ENCODE data around the gene PPP1R16B.

GRCh38 chr20:38890497-38890818 lies 85.0 kb downstream of the PPP1R16B start:
- no peak for TF ChIP-seq CTCF (IDR thresholded peaks at IDR 0.05; ENCODE audit: poor library complexity)
- no peak for TF ChIP-seq EZH2 (IDR thresholded peaks at IDR 0.05; ENCODE audit: borderline replicate concordance)
